PC-3 (cell line): ENCODE results near the gene XPC. TPM values are rescaled to one million over a fixed set of nuclear protein-coding genes. Genes with fewer than 3 reads are reported as not detected.

Experiments
- ATAC-seq: fragments of 200-7000 bp; cut with Tn5 transposase; 2 replicates; pipeline ENCODE4 v1.9.1; 2020; ENCODE audit warnings: mild to moderate bottlenecking, moderate library complexity
- BruUV-seq: library from RNA; stranded (reverse); fragments of 400-500 nt; replicated peaks from 2 replicates; lab custom pipeline; 2021; lab: Mats Ljungman, UMichigan
- CTCF ChIA-PET: fragments of 300-600 bp; sonication (Branson Sonifier 250); formaldehyde crosslinking; loops from one replicate; lab custom pipeline; 2022; ENCODE audit warnings: antibody characterized with exemption; lab: Charles Lee
- POLR2A ChIA-PET: fragments of 300-600 bp; sonication (Branson Sonifier 250); formaldehyde crosslinking; loops from one replicate; lab custom pipeline; 2022; ENCODE audit warnings: antibody characterized with exemption; ENCODE audit not compliant: unreplicated experiment; lab: Charles Lee
- DNase-seq: peaks from one replicate; pipeline ENCODE4 v3.0.0-alpha.2; 2015
- H2AFZ ChIP-seq: fragments of 300-600 bp; sonication (generic); 2 replicates; pipeline ENCODE4 v1.6.0; 2016; ENCODE audit warnings: antibody characterized with exemption, low read length
- H3F3A ChIP-seq: fragments of 300-600 bp; sonication (generic); one replicate; pipeline ENCODE4 v1.6.0; 2017; ENCODE audit warnings: antibody characterized with exemption, low read length, control low read depth, mild to moderate bottlenecking; ENCODE audit not compliant: unreplicated experiment
- H3K27ac ChIP-seq: fragments of 300-600 bp; sonication (generic); 2 replicates; pipeline ENCODE4 v1.5.1; 2016; ENCODE audit warnings: mild to moderate bottlenecking, low read length
- H3K27me3 ChIP-seq: fragments of 300-600 bp; sonication (generic); 2 replicates; pipeline ENCODE4 v1.6.1; 2016; ENCODE audit warnings: low read length, mixed read lengths
- H3K36me3 ChIP-seq: fragments of 300-600 bp; sonication (generic); 2 replicates; pipeline ENCODE4 v1.6.1; 2016; ENCODE audit warnings: low read depth, mixed run types, low read length, mixed read lengths
- H3K4me1 ChIP-seq: fragments of 300-600 bp; sonication (generic); 2 replicates; pipeline ENCODE4 v1.5.1; 2016; ENCODE audit warnings: low read length; ENCODE audit not compliant: insufficient read depth
- H3K4me2 ChIP-seq: fragments of 300-600 bp; sonication (generic); 2 replicates; pipeline ENCODE4 v1.6.0; 2016; ENCODE audit warnings: low read length
- H3K4me3 ChIP-seq: fragments of 300-600 bp; sonication (generic); 2 replicates; pipeline ENCODE4 v1.5.1; 2016; ENCODE audit warnings: mild to moderate bottlenecking, low read length, mixed read lengths
- H3K79me2 ChIP-seq: fragments of 300-600 bp; sonication (generic); 2 replicates; pipeline ENCODE4 v1.6.1; 2017; ENCODE audit warnings: low read length, mixed read lengths
- H3K9ac ChIP-seq: fragments of 300-600 bp; sonication (generic); 2 replicates; pipeline ENCODE4 v1.6.0; 2016; ENCODE audit warnings: mild to moderate bottlenecking, low read length
- H3K9me2 ChIP-seq: fragments of 300-600 bp; sonication (generic); replicated peaks from 2 replicates; pipeline ENCODE4 v1.6.1; 2016; ENCODE audit warnings: mixed run types, low read length, mixed read lengths
- H3K9me3 ChIP-seq: fragments of 300-600 bp; sonication (generic); 2 replicates; pipeline ENCODE4 v1.6.1; 2016; ENCODE audit warnings: low read length, mixed read lengths
- H4K20me1 ChIP-seq: fragments of 300-600 bp; sonication (generic); 2 replicates; pipeline ENCODE4 v1.6.1; 2016; ENCODE audit warnings: low read length, mixed read lengths
- EZH2 ChIP-seq: fragments of 300-600 bp; sonication (generic); IDR thresholded peaks from one replicate; pipeline ENCODE4 v1.6.1; 2017; ENCODE audit warnings: antibody characterized with exemption, mild to moderate bottlenecking, low read length; ENCODE audit not compliant: unreplicated experiment
- EZH2phosphoT487 ChIP-seq: fragments of 300-600 bp; sonication (generic); IDR thresholded peaks from 2 replicates; pipeline ENCODE4 v1.6.1; 2018; ENCODE audit warnings: mild to moderate bottlenecking, antibody characterized with exemption, low read length, borderline replicate concordance
- intact Hi-C: fragments of 100-400 bp; cut with micrococcal nuclease; formaldehyde crosslinking; loops from 2 replicates; pipeline ENCODE4 v1.9.0; 2023
- total RNA-seq: library from RNA; depleted of rRNA; stranded (reverse); fragments of >200 nt; gene quantifications from 2 replicates; pipeline ENCODE4 v1.2.3, GENCODE V29; 2014
- TF ChIP-seq, protein P1 (sequence below): fragments of 300-600 bp; sonication (generic); conservative IDR thresholded peaks from 2 replicates; pipeline ENCODE4 v1.5.1; 2017; ENCODE audit warnings: antibody characterized with exemption, low read depth, mild to moderate bottlenecking, low read length

XPC gene
- total RNA-seq, 1 experiment from 2014 or later, result 24.3 TPM

DNA sequence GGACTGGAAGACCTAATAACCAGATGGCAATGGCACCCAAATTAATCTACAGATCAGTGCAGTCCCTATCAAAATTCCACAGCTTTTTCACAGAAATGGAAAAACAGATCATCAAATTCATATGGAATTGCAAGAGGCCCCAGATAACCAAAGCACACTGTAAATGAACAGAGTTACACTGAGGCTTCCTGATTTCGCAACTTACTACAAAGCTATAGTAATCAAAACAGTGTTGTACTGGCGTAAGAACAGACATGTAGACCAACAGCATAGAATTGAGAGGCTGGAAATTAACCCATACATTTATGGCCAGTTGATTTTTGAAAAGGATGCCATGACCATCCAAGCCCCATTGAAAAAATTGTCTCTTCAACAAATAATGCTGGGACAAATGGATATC is 16.2 kb downstream of the XPC start:
- Histone ChIP-seq H3F3A (no peaks in the 10 kb centered on the region), H3K4me3 (no peak overlapping the region), H3K27me3 (no peaks in the 10 kb centered on the region), H4K20me1 (no peaks in the 10 kb centered on the region), H3K4me2 (no peak overlapping the region), H3K79me2 (no peaks in the 10 kb centered on the region), H2AFZ (no peak overlapping the region), H3K9ac (no peak overlapping the region), H3K9me3 (0 out of 2 replicates have a peak, but pooled peaks cover 7% of the 10 kb centered on the region), H3K4me1 (no peaks in the 10 kb centered on the region), H3K9me2 (no peaks in the 10 kb centered on the region), H3K36me3 (peaks cover 85% of the 10 kb centered on the region), H3K27ac (no peak overlapping the region)
- BruUV-seq, result no TSS peak
- ChIA-PET CTCF (no interaction called here), POLR2A (no interaction called here)
- no peak for ATAC-seq
- TF ChIP-seq EZH2phosphoT487 (no peak), EZH2 (no peak)
- TF ChIP-seq, protein P1, sequence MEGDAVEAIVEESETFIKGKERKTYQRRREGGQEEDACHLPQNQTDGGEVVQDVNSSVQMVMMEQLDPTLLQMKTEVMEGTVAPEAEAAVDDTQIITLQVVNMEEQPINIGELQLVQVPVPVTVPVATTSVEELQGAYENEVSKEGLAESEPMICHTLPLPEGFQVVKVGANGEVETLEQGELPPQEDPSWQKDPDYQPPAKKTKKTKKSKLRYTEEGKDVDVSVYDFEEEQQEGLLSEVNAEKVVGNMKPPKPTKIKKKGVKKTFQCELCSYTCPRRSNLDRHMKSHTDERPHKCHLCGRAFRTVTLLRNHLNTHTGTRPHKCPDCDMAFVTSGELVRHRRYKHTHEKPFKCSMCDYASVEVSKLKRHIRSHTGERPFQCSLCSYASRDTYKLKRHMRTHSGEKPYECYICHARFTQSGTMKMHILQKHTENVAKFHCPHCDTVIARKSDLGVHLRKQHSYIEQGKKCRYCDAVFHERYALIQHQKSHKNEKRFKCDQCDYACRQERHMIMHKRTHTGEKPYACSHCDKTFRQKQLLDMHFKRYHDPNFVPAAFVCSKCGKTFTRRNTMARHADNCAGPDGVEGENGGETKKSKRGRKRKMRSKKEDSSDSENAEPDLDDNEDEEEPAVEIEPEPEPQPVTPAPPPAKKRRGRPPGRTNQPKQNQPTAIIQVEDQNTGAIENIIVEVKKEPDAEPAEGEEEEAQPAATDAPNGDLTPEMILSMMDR, result no peak
- intact Hi-C loops, result no loop called here
- no peak for DNase-seq

DNA sequence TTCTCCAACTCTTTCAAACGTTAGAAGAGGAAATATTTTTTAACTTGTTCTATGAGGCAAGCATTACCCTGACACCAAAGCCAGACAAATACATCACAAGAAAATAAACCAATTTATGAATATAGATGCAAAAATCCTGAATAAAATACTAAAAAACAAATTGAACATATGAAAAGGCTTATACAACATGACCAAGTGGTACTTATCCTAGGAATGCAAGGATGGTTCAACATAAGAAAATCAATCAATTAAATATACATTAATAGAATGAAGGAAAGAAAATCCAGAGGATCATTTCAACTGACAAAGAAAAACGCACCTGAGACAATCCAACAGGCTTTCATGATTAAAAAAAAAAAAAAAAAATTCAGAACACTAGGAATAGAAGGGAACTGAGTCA is 17.1 kb downstream of the XPC start:
- no peaks in the 10 kb centered on the region for H4K20me1 ChIP-seq
- H3K9me3 ChIP-seq, result 0 out of 2 replicates have a peak, but pooled peaks cover 7% of the 10 kb centered on the region
- no peak overlapping the region for H3K27ac ChIP-seq
- H3K4me2 ChIP-seq, result no peak overlapping the region
- POLR2A ChIA-PET, result no interaction called here
- TF ChIP-seq, protein P1, result no peak
- no peak for TF ChIP-seq EZH2phosphoT487
- TF ChIP-seq EZH2, result no peak
- no peak overlapping the region for H2AFZ ChIP-seq
- H3K9me2 ChIP-seq, result no peaks in the 10 kb centered on the region
- DNase-seq, result no peak
- no peaks in the 10 kb centered on the region for H3K4me1 ChIP-seq
- CTCF ChIA-PET, result no interaction called here
- intact Hi-C loops, result no loop called here
- H3K9ac ChIP-seq, result no peak overlapping the region
- H3K36me3 ChIP-seq, result peaks cover 79% of the 10 kb centered on the region
- no peak overlapping the region for H3K4me3 ChIP-seq
- no peak for ATAC-seq
- no peaks in the 10 kb centered on the region for H3K79me2 ChIP-seq
- BruUV-seq, result no TSS peak
- H3F3A ChIP-seq, result no peaks in the 10 kb centered on the region
- no peaks in the 10 kb centered on the region for H3K27me3 ChIP-seq

DNA sequence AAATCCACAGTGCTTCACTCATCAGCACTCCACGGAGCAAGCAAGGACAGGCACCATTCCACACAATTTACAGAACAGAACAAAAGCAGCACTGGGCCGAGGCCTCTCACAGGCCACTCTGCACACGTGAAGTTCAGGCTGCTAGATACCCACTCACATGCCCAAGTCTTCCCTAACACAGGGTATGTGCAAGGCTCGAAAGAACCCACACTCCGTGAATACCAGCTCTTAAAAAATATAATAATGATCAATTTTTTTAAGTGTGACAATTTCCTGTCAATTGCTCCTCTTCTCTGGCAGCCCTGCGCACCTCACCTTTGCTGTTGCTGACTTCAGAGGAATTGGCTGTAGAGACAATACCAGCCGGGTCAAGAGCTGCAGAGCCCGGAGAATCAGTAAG is 19.0 kb downstream of the XPC start:
- intact Hi-C loops, result no loop called here
- H3K9ac ChIP-seq, result no peak overlapping the region
- POLR2A ChIA-PET, result no interaction called here
- no peak overlapping the region for H3K4me2 ChIP-seq
- CTCF ChIA-PET, result no interaction called here
- H3K27me3 ChIP-seq, result no peaks in the 10 kb centered on the region
- no peaks in the 10 kb centered on the region for H4K20me1 ChIP-seq
- H3K27ac ChIP-seq, result no peak overlapping the region
- no peak overlapping the region for H2AFZ ChIP-seq
- no peaks in the 10 kb centered on the region for H3K9me2 ChIP-seq
- H3K79me2 ChIP-seq, result no peaks in the 10 kb centered on the region
- no peak for TF ChIP-seq EZH2phosphoT487
- TF ChIP-seq EZH2, result no peak
- TF ChIP-seq, protein P1, result no peak
- H3F3A ChIP-seq, result no peaks in the 10 kb centered on the region
- DNase-seq (no peak), ATAC-seq (no peak)
- H3K36me3 ChIP-seq, result peaks cover 67% of the 10 kb centered on the region
- no TSS peak for BruUV-seq
- H3K9me3 ChIP-seq, result 0 out of 2 replicates have a peak, but pooled peaks cover 7% of the 10 kb centered on the region
- no peak overlapping the region for H3K4me3 ChIP-seq
- no peaks in the 10 kb centered on the region for H3K4me1 ChIP-seq
